DMS153 treated with DMSO at 0.1 percent for 48 hours (cell line): ENCODE results near the gene RAI14.
A peak's percentile ranks its signal among the peaks of the same experiment; 100 is the strongest.

Source experiments
- DNase-seq: peaks from one replicate; lab custom pipeline; 2025; ENCODE audit not compliant: unreplicated experiment; lab: John Stamatoyannopoulos, UW

RAI14 gene

DNA sequence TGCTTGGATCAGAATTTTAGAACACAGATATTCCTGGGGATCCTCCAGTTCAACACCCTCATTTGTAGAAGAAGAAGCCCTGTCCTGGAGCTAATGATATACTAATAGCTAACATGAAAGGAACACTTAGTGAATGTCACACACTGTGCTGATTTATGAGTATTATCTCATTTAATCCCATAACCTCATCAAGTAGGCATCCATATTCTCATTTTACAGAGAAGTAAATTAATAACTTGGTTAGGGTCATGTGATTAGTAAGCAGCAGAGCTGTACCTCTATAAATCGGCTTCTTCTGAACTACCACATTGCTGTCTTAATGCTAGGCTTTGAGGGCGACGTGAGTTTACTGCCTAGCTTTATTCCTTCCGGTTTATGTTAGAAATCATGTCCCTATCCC lies 188.9 kb downstream of the RAI14 start:
- DNase-seq: no peak

DNA sequence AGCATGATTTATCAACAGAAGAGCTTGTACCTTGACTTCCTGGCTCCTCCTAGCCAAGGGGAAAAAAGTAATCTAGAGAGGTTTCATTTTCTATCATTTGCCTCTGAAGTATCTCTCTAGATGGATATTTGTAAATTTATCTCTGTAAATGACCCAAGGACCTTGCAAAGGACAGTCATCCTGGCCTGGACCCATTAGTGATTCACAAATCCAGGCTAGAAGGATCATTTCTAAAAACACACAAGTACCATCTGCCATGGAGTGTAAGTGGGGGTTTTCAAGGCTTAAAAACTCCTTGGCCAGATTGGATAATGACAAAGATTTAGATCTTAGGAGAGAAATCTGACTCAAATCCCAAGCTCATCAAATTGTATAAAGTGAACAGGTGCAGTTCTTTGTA lies 190.9 kb downstream of the RAI14 start:
- DNase-seq: no peak

GRCh38 chr5:34847552-34847951 lies 191.4 kb downstream of the RAI14 start:
- DNase-seq: no peak

- no peak for DNase-seq
Observed at GRCh38 chr5:34848230-34848629, 192.1 kb downstream of the RAI14 start.

DNA sequence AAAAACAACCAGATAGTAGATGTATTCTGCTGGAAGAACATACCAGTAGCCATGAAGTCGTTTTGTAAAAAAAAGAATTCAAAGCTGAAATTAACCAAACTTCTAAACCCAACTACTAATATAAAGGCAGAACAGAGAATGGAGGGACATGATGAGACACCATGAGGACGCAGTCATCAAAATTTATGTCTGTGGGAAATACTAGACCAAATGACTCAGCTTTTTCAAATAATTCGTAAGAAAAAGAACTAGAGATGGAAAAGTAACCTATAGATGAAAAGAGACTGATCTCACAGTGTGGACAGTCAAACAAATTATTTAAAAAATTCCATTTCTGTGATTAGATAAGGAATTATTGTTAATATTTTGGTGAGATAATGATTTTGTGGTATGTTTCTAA lies 193.1 kb downstream of the RAI14 start:
- DNase-seq: no peak

- DNase-seq: peak; percentile 97
Observed at GRCh38 chr5:34854459-34855174, 198.5 kb downstream of the RAI14 start.

- DNase-seq: no peak
Observed at GRCh38 chr5:34857161-34857560, 201.0 kb downstream of the RAI14 start.

GRCh38 chr5:34857894-34858293 lies 201.8 kb downstream of the RAI14 start:
- no peak for DNase-seq

DNA sequence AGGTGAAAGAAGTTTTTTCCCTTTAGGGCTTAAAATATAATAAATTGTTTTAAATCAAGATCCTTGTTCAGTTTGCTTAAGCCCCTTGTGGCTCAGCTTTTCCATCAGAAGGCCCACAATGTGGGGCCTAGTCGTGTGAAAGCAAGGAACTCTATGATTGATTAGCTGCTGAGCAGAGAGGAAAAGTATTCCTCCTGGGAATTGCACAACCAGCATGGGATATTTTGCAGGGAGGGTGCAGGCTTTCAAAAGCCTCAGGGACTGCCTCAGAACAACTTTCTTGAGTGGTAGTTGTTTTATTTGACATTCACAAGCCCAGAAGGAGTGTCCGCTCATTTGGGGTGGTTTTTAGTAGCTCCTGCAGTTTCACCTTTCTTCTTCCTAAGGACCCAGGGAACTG lies 202.7 kb downstream of the RAI14 start:
- DNase-seq: no peak

- no peak for DNase-seq
Observed at GRCh38 chr5:34859253-34859652, 203.1 kb downstream of the RAI14 start.

DNA sequence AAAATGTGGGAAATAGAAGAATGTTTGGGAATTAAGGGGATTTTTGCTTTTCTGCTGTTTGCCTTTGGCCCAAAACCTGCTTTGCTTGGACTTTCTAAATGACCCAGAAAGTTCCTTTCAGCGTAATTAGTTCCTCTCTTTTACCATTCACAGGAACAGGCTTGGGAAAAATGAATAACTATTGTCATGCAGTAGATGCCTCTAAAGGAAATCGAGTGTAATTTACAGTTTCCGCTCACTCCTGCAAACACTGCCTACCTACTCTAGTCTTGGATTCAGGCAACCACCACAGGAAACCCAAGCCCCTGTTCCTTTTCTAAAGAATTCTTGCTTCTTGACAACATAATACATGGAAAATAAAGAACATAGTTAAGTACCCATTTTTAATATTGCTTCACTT lies 207.8 kb downstream of the RAI14 start:
- no peak for DNase-seq

DNA sequence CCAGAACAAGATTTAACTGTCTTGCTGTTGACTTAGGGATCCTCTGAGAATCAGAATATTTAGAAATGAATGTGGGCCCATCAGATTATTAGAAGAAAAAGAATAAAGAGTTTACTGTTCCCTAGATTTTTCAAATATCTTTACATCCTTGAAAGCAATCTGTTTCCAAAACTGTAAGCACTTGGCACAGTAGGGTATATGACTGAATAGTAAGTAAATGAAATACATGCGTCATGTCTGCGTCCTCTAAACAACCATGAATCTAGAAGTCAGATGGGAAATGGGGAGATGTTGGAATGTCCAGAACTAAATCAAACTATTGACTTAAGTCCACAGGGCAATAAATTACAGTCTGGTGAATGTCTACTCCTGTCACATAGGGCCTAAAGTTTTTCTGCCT lies 209.0 kb downstream of the RAI14 start:
- no peak for DNase-seq

DNA sequence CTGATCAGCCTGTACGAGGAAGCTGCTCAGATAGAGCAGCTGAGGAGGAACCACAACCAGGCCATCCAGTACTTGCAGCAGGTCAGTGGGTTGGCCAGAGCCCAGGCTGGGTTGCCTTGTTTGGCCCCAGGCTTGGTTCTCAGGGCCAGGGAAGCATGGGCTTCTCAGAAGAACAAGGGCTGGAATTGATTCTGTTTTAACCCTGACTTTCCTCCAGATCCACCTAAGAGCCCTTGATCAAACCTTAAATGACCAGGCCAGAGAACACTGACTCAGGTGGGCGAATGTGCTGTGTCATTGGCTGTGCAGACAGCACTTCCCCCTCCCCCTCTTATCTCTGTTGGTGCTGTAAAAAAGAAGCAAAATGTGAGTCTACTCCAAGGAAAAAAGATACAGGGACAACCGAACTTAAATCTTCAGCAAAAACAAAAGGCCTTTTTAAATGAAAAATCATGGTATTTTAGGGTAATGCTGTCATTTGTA lies 210.9 kb downstream of the RAI14 start:
- no peak for DNase-seq

DNA sequence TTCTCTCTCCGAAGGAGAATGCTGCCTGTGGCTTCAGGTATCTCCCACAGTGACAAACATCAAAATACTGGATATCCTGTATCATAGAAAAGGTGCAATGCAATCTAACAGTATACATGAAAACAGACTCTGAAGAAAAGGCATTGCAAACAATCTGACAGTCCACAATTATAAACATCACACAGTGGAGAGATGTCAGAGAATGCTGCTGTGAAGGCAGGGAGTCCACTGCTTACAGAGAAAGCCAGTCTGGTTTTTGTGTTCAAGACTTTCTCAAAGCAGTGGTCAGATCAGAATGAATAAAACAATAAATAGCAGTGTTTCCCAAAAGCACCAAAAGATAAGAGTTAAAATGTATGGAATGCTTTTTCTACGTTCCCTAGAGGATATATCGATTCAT lies 211.5 kb downstream of the RAI14 start:
- no peak for DNase-seq

GRCh38 chr5:34868791-34869190 lies 212.7 kb downstream of the RAI14 start:
- no peak for DNase-seq

DNA sequence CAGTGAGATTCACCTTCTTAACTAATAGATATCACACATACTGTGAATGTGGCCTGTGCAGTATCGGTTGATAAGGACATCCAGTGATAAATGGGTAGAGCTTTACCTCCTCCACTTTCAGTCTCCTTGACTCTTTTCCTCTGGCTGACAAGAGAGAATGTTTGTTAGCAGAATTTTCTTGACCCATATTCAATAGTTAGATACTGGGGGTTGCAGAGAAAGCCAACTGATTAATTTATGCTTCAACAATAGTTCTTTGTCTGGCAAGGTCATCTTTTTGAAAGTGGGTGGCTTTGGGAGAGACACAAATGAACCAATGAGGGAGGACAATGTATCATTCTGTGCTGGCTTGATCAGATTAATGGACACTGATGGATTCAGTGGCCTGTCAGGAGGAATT lies 213.1 kb downstream of the RAI14 start:
- DNase-seq: no peak

DNA sequence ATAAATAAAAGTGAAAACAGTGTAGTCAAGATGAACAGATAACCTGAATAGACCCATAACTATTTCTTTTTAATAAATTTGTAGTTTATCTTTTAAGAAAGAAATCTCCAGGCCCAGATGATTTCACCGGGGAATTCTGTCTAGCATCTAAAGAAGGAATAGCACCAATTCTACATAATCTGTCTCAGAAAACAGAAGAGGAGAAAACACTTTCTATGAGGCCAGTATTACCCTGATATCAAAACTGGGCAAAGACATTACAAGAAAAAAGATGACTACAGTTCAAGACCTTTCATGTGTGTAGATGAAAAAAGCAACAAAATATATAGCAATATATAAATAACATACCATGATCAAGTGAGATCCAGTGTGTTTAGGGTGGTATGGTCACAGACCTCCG lies 214.3 kb downstream of the RAI14 start:
- DNase-seq: no peak

- DNase-seq: no peak
Observed at GRCh38 chr5:34876275-34876674, 220.1 kb downstream of the RAI14 start.

DNA sequence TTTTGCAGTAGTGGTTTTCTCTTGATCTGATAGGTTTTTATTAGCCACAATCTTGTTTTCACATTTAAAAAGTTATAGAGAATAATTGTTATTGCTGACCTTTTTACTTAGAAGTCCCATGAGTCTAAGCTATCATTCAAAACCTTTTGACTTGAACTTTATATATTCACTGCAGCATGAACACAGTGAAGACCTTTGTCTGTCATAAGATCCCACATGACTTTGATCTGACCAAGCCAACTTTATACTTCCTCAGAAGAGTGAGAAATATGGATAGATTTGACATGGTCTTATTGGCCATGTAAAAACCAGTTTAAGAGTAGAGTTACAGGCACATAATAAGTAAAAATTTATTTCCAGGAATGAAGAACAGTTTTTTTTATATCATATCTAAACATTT lies 225.1 kb downstream of the RAI14 start:
- no peak for DNase-seq
